ENCODE results near the gene RHBDL1. TPM values are rescaled to one million over a fixed set of nuclear protein-coding genes. Genes with fewer than 3 reads are reported as not detected.

The RHBDL1 gene
- total and polyA plus RNA-seq, 2 of the 8 experiments (the other 6 are each of a cell fraction or from before 2014, with no cell fraction given): 4.0 to 8.1 TPM

- TF ChIP-seq CTCF (IDR thresholded peaks at IDR 0.05; ENCODE audit: control extremely low read depth in 1 of 3, insufficient read depth in 1 of 3, low read depth in 1 of 3, low read length in 3 of 3): peak in 2 of 3 experiments; percentile 85 to 99; a peak in 3 of 4 replicates
- TF ChIP-seq, protein P1, sequence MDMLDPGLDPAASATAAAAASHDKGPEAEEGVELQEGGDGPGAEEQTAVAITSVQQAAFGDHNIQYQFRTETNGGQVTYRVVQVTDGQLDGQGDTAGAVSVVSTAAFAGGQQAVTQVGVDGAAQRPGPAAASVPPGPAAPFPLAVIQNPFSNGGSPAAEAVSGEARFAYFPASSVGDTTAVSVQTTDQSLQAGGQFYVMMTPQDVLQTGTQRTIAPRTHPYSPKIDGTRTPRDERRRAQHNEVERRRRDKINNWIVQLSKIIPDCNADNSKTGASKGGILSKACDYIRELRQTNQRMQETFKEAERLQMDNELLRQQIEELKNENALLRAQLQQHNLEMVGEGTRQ (IDR thresholded peaks at IDR 0.05; ENCODE audit: low read length): no peak
- TF ChIP-seq E2F6 (IDR thresholded peaks at IDR 0.05): no peak; the same call in 1 of the 2 replicates
- no peak for TF ChIP-seq RBBP5 (IDR thresholded peaks at IDR 0.05; ENCODE audit: borderline replicate concordance, low read depth, low read length)
- TF ChIP-seq CBX8 (IDR thresholded peaks at IDR 0.05; ENCODE audit: borderline replicate concordance, low read depth, low read length): no peak
- TF ChIP-seq TAF7 (optimal IDR thresholded peaks at IDR 0.05; ENCODE audit: borderline replicate concordance, low read depth, low read length): peak; percentile 80
- peak; percentile 59; the same call in 1 of the 2 replicates for TF ChIP-seq TBP (IDR thresholded peaks at IDR 0.05; ENCODE audit: low read depth, low read length)
- no peak for TF ChIP-seq JUN (IDR thresholded peaks at IDR 0.05; ENCODE audit: low read depth, low read length)
- no peak for TF ChIP-seq JUND (IDR thresholded peaks at IDR 0.05; ENCODE audit: low read length)
- TF ChIP-seq ASH2L (IDR thresholded peaks at IDR 0.05; ENCODE audit: low read length): peak; percentile 51
- no peak for TF ChIP-seq BACH1 (IDR thresholded peaks at IDR 0.05; ENCODE audit: low read length)
- TF ChIP-seq CHD2 (IDR thresholded peaks at IDR 0.05; ENCODE audit: low read length): no peak
- TF ChIP-seq YY1 (IDR thresholded peaks at IDR 0.05; ENCODE audit: low read depth, low read length): peak; percentile 97
- TF ChIP-seq, protein P2, sequence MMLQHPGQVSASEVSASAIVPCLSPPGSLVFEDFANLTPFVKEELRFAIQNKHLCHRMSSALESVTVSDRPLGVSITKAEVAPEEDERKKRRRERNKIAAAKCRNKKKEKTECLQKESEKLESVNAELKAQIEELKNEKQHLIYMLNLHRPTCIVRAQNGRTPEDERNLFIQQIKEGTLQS (IDR thresholded peaks at IDR 0.05; ENCODE audit: insufficient read depth, low read depth, low read length): no peak
- TF ChIP-seq CBX5 (IDR thresholded peaks at IDR 0.05; ENCODE audit: low read depth, low read length): no peak
- peak; percentile 98 for TF ChIP-seq GABPA (IDR thresholded peaks at IDR 0.05; ENCODE audit: borderline replicate concordance, insufficient read depth, low read length)
- TF ChIP-seq SUZ12 (IDR thresholded peaks at IDR 0.05; ENCODE audit: low read length): no peak
- no peak; the same call in 1 of the 2 replicates for TF ChIP-seq POLR2AphosphoS5 (IDR thresholded peaks at IDR 0.05; ENCODE audit: low read depth, low read length)
- no peak; the same call in 1 of the 2 replicates for TF ChIP-seq KDM5A (IDR thresholded peaks at IDR 0.05; ENCODE audit: low read length)
- TF ChIP-seq MAFK (IDR thresholded peaks at IDR 0.05; ENCODE audit: low read depth, low read length): no peak
These were observed 7.5 kb upstream of the RHBDL1 start, which contains the start of gene RHOT2 (continued) for GRCh38 chr16:667780-668518.
